Measurements from ENCODE around the gene FKBP2. TPM values are rescaled to one million over a fixed set of nuclear protein-coding genes. Genes with fewer than 3 reads are reported as not detected.

Gene FKBP2
- total and polyA plus RNA-seq, 2 of the 13 experiments (the other 11 are each of a cell fraction or from before 2014, with no cell fraction given): 30.1 to 53.3 TPM

GRCh38 chr11:64246871-64247728, 6.2 kb downstream of the FKBP2 start, which contains the start of gene PPP1R14B (continued):
- no peak for TF ChIP-seq MTA3 (CRISPR knock-in tag; IDR thresholded peaks at IDR 0.05)
- TF ChIP-seq PCBP1 (IDR thresholded peaks at IDR 0.05; ENCODE audit: borderline replicate concordance, low read depth, low read length): no peak
- peak; percentile 87 for TF ChIP-seq ZNF724P (CRISPR knock-in tag; IDR thresholded peaks at IDR 0.05; ENCODE audit: borderline replicate concordance)
- TF ChIP-seq, protein P1, sequence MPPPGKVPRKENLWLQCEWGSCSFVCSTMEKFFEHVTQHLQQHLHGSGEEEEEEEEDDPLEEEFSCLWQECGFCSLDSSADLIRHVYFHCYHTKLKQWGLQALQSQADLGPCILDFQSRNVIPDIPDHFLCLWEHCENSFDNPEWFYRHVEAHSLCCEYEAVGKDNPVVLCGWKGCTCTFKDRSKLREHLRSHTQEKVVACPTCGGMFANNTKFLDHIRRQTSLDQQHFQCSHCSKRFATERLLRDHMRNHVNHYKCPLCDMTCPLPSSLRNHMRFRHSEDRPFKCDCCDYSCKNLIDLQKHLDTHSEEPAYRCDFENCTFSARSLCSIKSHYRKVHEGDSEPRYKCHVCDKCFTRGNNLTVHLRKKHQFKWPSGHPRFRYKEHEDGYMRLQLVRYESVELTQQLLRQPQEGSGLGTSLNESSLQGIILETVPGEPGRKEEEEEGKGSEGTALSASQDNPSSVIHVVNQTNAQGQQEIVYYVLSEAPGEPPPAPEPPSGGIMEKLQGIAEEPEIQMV (CRISPR knock-in tag; IDR thresholded peaks at IDR 0.05; ENCODE audit: low read depth): 0 out of 2 replicates have a peak, but pooled peaks have one; percentile 41
- TF ChIP-seq GPN1 (CRISPR knock-in tag; IDR thresholded peaks at IDR 0.05; ENCODE audit: borderline replicate concordance): no peak
- TF ChIP-seq ZNF644 (CRISPR knock-in tag; IDR thresholded peaks at IDR 0.05; ENCODE audit: low read depth): no peak
- TF ChIP-seq CCAR2 (optimal IDR thresholded peaks at IDR 0.05; ENCODE audit: low read depth, low read length): no peak
- TF ChIP-seq MEIS2 (CRISPR knock-in tag; IDR thresholded peaks at IDR 0.05): no peak
- TF ChIP-seq ZHX2 (IDR thresholded peaks at IDR 0.05; ENCODE audit: low read depth): peak; percentile 36; the same call in 1 of the 2 replicates
- TF ChIP-seq ZHX2 (CRISPR knock-in tag; IDR thresholded peaks at IDR 0.05; ENCODE audit: borderline replicate concordance): 0 out of 2 replicates have a peak, but pooled peaks have one; percentile 17
- no peak for TF ChIP-seq GABPA (IDR thresholded peaks at IDR 0.05; ENCODE audit: low read depth, low read length)
- TF ChIP-seq GABPA (CRISPR knock-in tag; IDR thresholded peaks at IDR 0.05; ENCODE audit: low read depth): peak; percentile 57; the same call in 1 of the 2 replicates
- no peak for TF ChIP-seq ZFP36L2 (CRISPR knock-in tag; IDR thresholded peaks at IDR 0.05)
- 0 out of 2 replicates have a peak, but pooled peaks have one; percentile 25 for TF ChIP-seq ZNF652 (CRISPR knock-in tag; IDR thresholded peaks at IDR 0.05; ENCODE audit: borderline replicate concordance, low read depth)
- peak; percentile 89 for TF ChIP-seq ARNT2 (CRISPR knock-in tag; IDR thresholded peaks at IDR 0.05; ENCODE audit: low read depth)
- no peak for TF ChIP-seq ESRRA (CRISPR knock-in tag; IDR thresholded peaks at IDR 0.05; ENCODE audit: low read depth)
- TF ChIP-seq NR2F2 (IDR thresholded peaks at IDR 0.05; ENCODE audit: borderline replicate concordance, low read depth): no peak
- TF ChIP-seq, protein P2, sequence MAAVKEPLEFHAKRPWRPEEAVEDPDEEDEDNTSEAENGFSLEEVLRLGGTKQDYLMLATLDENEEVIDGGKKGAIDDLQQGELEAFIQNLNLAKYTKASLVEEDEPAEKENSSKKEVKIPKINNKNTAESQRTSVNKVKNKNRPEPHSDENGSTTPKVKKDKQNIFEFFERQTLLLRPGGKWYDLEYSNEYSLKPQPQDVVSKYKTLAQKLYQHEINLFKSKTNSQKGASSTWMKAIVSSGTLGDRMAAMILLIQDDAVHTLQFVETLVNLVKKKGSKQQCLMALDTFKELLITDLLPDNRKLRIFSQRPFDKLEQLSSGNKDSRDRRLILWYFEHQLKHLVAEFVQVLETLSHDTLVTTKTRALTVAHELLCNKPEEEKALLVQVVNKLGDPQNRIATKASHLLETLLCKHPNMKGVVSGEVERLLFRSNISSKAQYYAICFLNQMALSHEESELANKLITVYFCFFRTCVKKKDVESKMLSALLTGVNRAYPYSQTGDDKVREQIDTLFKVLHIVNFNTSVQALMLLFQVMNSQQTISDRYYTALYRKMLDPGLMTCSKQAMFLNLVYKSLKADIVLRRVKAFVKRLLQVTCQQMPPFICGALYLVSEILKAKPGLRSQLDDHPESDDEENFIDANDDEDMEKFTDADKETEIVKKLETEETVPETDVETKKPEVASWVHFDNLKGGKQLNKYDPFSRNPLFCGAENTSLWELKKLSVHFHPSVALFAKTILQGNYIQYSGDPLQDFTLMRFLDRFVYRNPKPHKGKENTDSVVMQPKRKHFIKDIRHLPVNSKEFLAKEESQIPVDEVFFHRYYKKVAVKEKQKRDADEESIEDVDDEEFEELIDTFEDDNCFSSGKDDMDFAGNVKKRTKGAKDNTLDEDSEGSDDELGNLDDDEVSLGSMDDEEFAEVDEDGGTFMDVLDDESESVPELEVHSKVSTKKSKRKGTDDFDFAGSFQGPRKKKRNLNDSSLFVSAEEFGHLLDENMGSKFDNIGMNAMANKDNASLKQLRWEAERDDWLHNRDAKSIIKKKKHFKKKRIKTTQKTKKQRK (IDR thresholded peaks at IDR 0.05; ENCODE audit: low read length): no peak
- TF ChIP-seq IKZF1 (IDR thresholded peaks at IDR 0.05): no peak
- TF ChIP-seq TBP (CRISPR knock-in tag; IDR thresholded peaks at IDR 0.05): no peak

All from HepG2 (cell line).